Vagina (tissue), 2 donors: Measurements from ENCODE around the gene EML1. TPM values are rescaled to one million over a fixed set of nuclear protein-coding genes. Genes with fewer than 3 reads are reported as not detected.

Source experiments
- DNase-seq, 2 donors: peaks; one replicate each; pipeline ENCODE4 v3.0.0-alpha.2; 2017; ENCODE audit errors: extremely low spot score in 2 of 2
- H3K27ac ChIP-seq: fragments of 200-600 bp; sonication (generic); one replicate; pipeline ENCODE4 v1.5.1; 2019
- H3K27me3 ChIP-seq: fragments of 200-600 bp; sonication (generic); one replicate; pipeline ENCODE4 v1.5.1; 2019
- H3K36me3 ChIP-seq, 2 donors: fragments of 200-600 bp; sonication (generic); one replicate each; pipeline ENCODE4 v1.5.1; 2017 to 2019
- H3K4me1 ChIP-seq: fragments of 200-600 bp; sonication (generic); one replicate; pipeline ENCODE4 v1.5.1; 2019
- H3K4me3 ChIP-seq, 2 donors: fragments of 200-600 bp; sonication (generic); 1 replicate in 1 of 2; 2 replicates in 1 of 2; pipeline ENCODE4 v1.5.1; 2016 to 2019
- H3K9me3 ChIP-seq: fragments of 200-600 bp; sonication (generic); one replicate; pipeline ENCODE4 v1.5.1; 2019
- CTCF ChIP-seq, 3 experiments: fragments of 450-650 bp in 2 of 3; fragments of 200-600 bp in 1 of 3; sonication (generic) in 1 of 3; IDR thresholded peaks; one replicate each; pipeline ENCODE4 v1.5.1; 2017 to 2019; ENCODE audit warnings: antibody characterized with exemption in 3 of 3, mild to moderate bottlenecking in 2 of 3, moderate library complexity in 2 of 3
- POLR2A ChIP-seq, 2 donors: fragments of 450-650 bp; IDR thresholded peaks; one replicate each; pipeline ENCODE4 v1.6.1; 2017; ENCODE audit warnings: antibody characterized with exemption in 2 of 2, mild to moderate bottlenecking in 2 of 2, moderate library complexity in 2 of 2
- POLR2AphosphoS5 ChIP-seq, 2 donors: sonication (generic); formaldehyde crosslinking; IDR thresholded peaks; one replicate each; pipeline ENCODE4 v1.9.0; 2017; ENCODE audit warnings: antibody characterized with exemption in 2 of 2, mild to moderate bottlenecking in 2 of 2, low read depth in 1 of 2; ENCODE audit not compliant: insufficient read depth in 1 of 2
- intact Hi-C: fragments of 100-400 bp; cut with DNase I; formaldehyde crosslinking; loops from one replicate; pipeline ENCODE4 v1.15.1; 2023
- small RNA-seq: library from RNA; depleted of rRNA; stranded (forward); fragments of <200 nt; gene quantifications from one replicate; pipeline ENCODE3, GENCODE V24; 2016
- total RNA-seq: library from RNA; depleted of rRNA; stranded (reverse); fragments of >200 nt; gene quantifications from one replicate; pipeline ENCODE4 v1.2.3, GENCODE V29; 2016

The EML1 gene
- total RNA-seq, 1 donor from 2014 or later = 32.7 TPM

- H3K36me3 ChIP-seq = no peaks in the 10 kb centered on the region
- H3K27ac ChIP-seq = no peak overlapping the region
- H3K27me3 ChIP-seq = no peaks in the 10 kb centered on the region
- no peaks in the 10 kb centered on the region for H3K9me3 ChIP-seq
- TF ChIP-seq POLR2AphosphoS5 (IDR thresholded peaks at IDR 0.05; ENCODE audit: insufficient read depth in 1 of 2, low read depth in 1 of 2) (no peak), CTCF (IDR thresholded peaks at IDR 0.05) (no peak)
- no peak overlapping the region for H3K4me3 ChIP-seq
- H3K4me1 ChIP-seq = no peaks in the 10 kb centered on the region
- intact Hi-C loops = no loop called here
- DNase-seq = no peak
These were observed 197.3 kb downstream of the EML1 start for GRCh38 chr14:99990268-99991170.

- no peaks in the 10 kb centered on the region for H3K9me3 ChIP-seq
- no peak for TF ChIP-seq CTCF (IDR thresholded peaks at IDR 0.05)
- no peak for TF ChIP-seq POLR2AphosphoS5 (IDR thresholded peaks at IDR 0.05; ENCODE audit: insufficient read depth in 1 of 2, low read depth in 1 of 2)
- TF ChIP-seq POLR2A (IDR thresholded peaks at IDR 0.05) = no peak
- no peak overlapping the region for H3K4me3 ChIP-seq
- H3K27ac ChIP-seq = no peak overlapping the region
- intact Hi-C loops = no loop called here
- no peak for DNase-seq
- H3K4me1 ChIP-seq = no peaks in the 10 kb centered on the region
- H3K27me3 ChIP-seq = no peaks in the 10 kb centered on the region
- no peaks in the 10 kb centered on the region for H3K36me3 ChIP-seq
These were observed 198.1 kb downstream of the EML1 start for GRCh38 chr14:99991331-99991730.

Small RNAs within 50 kb of the gene (small RNA-seq; reads per million reads assigned to genes)
- not detected for gene RNU1-47P

Other genes starting within 250 kb of the EML1 start
- 6.9 TPM for gene CCDC85C, start 189.2 kb upstream of the EML1 start, total RNA-seq
- 5.9 TPM for gene HHIPL1, start 148.3 kb upstream of the EML1 start, total RNA-seq
- gene CYP46A1, start 109.1 kb upstream of the EML1 start, total RNA-seq = 1.2 TPM